HG03342 (cell line): ENCODE results near the gene RIC3.

Experiments
- ATAC-seq: cut with Tn5 transposase; IDR thresholded peaks from one replicate; pipeline ENCODE4 v1.9.1; 2021; ENCODE audit warnings: mild to moderate bottlenecking, moderate library complexity; ENCODE audit not compliant: unreplicated experiment

Gene RIC3, protein sequence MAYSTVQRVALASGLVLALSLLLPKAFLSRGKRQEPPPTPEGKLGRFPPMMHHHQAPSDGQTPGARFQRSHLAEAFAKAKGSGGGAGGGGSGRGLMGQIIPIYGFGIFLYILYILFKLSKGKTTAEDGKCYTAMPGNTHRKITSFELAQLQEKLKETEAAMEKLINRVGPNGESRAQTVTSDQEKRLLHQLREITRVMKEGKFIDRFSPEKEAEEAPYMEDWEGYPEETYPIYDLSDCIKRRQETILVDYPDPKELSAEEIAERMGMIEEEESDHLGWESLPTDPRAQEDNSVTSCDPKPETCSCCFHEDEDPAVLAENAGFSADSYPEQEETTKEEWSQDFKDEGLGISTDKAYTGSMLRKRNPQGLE

DNA sequence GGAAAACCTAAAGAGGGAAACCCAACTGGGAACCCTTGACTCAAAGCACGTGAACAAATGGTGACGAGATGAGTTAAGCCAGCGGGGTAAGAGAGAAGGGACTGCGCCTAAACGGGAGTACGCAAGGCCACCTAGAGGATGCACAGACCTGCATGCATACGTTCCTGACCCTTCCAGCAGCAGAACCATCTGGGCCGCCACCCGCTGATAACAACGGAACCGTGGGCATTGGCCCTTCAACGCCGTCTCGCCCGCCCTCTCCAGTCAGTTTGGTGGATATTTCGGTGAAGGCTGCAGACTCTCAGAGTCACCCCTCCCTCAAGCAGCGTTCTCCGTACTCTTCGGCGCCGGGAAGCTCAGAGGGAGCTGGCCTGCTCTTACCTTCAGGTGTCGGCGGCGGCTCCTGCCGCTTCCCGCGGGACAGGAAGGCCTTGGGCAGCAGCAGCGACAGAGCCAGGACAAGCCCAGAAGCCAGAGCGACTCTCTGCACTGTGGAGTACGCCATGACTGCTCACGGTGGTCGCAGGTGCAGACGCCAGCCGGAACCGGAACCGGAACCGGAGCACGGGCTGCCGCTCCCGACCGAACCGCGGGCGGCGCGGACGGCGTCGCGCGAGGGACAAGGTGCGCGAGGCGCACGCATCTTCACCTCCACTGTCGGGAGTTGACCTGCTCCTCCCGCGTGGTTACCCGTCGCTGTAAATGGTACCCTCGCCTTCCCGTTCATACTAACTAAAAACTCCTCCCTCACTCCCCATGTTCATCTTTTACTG lies at the start of gene RIC3:
Gene RIC3, minus strand, starts transcription at position 541 of the 773 bp plus-strand sequence. Its CDS starts 36 bp downstream, at position 505.
- no peak for ATAC-seq

DNA sequence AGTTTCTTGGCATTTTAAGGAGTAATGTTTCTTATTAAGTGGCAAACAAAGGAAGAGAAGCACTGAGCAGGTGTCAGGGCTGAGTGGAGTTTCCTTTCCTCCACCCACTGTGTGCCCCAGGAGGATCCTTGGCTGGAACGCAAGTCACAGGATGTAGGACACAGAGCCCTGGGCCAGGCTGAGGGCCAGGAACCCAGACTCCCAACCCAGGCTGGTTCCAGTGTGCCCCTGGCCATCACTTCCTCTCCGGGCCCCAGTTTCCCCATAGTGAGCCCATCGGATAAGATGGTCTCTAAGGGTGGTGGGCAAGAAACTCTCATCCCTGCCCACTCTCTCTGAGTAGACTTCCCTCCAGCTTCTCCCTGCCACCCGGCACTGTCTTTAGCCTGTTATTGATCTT lies 49.6 kb upstream of the RIC3 start:
- ATAC-seq: no peak

DNA sequence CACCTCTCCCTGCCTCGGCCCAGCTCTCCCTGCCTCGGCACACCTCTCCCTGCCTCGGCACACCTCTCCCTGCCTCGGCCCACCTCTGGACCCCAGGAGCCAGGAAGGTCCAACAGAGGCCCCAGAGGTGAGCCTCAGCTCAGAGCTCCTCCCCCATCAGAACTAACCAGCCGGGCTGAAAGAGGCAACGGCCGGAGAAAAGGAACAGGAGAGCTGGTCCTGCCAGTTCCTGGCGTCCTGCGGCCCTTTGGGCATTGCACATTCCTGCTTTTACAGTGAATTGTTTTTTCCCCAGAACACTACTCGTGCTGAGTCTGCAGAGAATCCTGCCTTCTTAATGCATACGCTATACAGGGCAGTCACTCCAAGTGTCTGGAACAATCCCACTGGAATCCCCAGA lies 49.1 kb upstream of the RIC3 start:
- no peak for ATAC-seq

DNA sequence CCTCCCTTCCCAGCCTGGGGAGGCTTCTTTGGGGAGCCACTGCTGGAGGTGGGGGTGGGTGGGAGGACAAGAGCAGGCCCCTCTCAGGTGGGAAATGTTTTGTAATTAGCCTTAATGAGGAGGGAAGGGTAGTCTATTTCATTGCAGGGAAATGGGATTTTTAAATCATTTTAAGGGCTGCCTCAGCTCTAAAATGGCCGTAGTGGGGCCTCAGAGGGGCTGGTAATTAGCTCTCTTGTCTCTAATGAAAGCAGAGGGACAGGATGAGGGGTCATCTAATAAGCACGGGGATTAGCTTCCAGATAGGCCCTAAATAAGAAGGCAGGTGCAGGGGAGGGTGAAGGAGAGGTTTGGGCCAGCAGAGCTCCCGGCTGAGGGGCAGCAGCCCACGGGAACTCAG lies 48.3 kb upstream of the RIC3 start:
- no peak for ATAC-seq

DNA sequence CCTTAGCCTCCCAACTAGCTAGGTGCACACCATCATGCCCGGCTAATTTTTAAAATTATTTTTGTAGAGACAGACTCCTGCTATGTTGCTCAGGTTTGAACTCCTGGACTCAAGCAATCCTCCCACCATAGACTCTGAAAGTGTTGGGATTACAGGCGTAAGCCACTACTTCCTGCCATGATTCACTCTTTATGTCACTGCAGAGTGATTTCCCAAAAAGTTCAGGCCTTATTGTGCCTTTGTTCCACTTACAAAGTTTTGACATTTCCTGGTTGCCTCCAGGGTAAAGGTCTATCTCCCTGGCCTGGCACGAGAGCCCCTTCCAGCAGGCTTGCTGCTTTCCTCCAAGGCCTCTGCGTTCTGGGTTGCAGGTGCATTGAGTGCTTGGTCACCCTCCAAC lies 44.6 kb upstream of the RIC3 start:
- no peak for ATAC-seq

DNA sequence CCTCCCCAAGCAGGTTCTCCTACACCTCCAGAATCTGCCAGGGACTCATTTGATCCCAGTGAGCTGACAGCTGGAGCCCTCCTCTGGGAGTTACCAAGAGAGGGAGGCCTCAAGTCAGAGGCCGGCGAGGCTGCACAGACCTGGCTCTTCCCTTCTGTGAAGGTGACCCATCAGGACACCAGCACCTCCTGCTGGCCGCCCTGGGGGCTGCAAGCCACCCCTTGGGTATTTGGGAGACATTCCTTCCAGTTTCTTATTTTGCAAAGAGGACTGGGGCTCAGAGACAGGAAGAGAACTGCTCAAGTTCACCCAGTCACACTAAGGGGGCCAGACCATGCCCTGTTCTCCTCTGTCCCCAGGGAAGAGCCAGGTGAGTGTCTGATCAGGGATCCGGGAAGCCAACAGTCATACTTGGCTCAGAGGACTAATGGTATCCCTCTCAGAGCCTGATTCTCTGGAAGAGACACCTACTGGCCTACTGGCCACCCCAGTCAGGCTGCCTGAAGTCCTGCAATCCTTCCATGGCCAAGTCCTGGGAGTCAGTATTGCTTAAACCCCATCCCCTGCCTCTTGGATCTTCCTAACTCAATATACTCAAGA lies 40.5 kb upstream of the RIC3 start:
- no peak for ATAC-seq

DNA sequence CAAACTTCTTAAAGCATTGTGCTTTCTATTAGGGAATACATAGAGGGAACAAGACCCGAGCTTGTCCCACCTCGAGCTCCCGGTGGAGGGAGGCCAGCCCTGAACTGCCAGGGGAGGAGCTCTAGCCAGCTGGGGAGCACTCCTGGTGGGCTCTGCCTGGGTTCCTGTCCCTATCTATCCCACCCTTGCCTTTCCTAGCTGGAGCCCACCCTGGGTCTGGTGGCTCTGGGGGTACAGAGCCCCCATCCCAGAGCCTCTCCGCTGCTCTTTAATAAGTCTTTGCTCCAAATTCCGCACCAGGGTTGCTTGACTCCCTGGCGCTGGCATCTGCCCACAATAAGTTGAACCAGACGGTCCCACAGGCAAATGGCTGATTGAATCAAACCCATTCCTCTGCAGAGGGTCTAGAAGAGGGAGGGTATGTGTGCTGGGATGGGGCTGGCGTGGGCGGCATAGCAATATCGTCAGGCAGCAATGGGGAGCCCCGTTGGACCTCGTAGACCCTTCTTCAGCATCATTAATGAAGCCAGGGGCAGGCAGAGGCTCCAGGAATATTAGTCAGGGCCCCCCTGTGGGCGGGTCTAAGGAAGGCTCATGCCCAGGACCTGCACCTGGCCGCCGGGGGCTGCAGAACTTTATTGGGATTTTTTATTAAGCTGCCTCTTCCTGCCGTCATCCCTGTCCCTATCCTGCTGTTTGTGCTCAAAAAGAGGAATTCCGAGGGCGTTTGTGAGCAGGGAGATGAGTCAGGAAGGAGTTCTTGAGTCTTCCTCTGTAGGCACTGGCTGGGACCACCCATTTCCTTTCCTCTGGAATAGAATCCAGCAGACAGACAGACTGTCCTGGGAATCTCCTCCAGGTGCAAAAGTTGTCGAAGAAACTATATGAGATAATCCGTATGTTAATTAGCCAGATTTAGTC lies 38.5 kb upstream of the RIC3 start:
- ATAC-seq: no peak

DNA sequence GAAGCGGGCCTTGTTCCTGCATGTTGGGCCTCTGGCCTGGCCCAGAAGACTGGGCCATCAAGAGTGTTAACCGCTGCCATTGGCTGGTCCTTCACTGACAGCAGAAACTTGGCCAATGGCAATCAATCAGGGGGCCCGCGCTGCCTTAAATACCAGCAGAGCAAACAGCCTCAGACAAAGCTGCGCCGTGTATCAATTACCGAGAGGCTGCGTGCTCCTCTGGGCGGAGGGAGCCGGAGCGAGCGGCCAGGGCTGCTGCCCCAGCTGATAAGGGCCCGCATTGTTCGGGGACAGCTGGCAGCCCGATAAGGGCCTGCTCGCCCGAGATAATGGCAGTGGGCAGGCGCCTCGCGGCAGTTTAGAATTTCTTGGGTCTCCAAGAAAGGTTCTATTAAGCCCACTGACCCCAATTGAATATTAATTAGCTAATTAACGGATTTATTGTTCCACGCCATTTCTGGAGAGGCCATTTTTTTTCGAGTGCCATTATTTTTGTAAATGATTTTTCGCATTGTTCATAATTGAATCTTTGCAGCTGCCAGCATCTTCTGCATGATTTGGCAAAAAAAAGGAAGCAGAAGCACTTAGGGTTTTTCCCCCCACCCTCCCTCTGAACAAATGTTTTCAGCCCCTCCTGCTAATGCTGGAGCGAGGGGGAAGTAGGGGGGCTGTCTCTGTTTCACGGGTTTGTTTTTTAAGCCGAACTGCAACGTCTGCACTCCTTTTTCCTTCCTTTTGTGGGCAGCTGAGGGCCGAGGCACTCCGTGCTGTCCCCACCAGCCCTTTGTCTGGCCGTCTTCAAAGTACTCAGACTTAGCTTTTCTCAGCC lies 37.6 kb upstream of the RIC3 start:
- ATAC-seq: no peak

DNA sequence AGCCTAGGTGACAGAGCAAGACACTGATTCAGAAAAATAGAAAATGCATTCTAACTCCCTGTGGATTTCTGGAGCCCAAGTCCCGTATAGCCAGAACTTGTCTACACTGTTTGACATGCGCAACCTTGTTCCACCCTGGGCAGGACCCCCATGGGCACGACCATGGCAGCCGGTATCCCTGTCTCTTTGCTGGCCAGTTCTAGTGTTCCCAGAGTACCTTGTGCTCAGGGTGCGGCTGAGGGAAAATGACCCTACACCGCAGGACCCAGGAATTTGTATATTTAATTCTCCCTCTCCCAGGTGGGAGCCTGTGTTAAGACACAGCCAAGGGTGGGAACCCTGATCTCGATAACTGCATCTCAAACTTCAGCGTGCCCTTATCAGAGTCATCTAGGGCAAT lies 36.7 kb upstream of the RIC3 start:
- no peak for ATAC-seq

DNA sequence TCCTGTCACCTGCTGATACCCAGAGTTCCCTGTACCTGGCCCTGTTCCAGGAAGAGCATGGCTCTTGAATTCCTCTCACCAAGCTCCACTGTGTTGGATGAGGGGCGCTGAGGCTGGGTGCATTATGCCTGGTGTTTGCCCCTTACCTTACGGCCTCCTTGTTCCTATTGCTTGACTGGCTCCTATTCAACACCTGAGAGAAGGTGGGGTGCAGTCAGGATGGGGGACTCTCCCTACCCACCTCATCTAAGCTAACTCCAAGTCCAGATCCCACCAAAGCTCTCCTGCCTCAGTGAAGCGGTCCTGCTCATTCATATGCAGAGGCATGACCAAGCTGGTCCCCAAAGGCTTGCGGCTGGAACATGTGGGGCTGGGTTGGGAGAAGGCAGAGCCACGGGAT lies 35.8 kb upstream of the RIC3 start:
- ATAC-seq: no peak

DNA sequence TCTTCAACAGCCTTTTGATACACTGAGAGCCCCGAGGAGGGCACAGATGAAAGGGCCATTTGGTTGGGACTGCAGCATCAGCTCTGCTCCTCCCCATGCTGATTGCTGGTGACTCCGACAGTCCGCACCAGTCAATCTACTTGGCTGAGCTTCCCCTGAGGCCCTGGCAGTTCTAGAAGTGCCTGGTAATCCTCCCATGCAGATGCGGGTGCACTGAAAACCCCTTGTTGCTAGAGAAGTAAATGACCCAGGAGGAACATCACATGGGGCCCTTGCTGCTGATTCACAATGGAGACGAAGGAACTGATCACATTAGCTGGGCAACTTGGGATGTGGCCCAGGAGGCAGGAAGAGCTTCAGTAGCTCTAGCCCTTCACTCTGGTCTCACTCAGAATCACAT lies 35.2 kb upstream of the RIC3 start:
- no peak for ATAC-seq

DNA sequence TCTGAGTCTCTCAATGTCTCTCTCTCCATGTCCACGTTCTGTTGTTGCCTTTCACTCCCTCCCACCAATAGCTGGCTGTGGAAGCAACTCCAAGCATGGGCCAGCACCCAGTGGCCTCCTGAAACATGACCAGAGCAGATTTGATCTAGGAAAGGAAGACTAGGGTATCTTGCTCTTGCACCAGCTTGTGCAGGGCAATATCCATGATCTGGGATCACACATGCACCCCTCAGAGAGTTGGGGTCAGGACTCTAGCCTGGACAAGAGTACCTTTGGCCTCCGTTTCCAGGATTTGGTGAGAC lies 34.5 kb upstream of the RIC3 start:
- ATAC-seq: no peak

DNA sequence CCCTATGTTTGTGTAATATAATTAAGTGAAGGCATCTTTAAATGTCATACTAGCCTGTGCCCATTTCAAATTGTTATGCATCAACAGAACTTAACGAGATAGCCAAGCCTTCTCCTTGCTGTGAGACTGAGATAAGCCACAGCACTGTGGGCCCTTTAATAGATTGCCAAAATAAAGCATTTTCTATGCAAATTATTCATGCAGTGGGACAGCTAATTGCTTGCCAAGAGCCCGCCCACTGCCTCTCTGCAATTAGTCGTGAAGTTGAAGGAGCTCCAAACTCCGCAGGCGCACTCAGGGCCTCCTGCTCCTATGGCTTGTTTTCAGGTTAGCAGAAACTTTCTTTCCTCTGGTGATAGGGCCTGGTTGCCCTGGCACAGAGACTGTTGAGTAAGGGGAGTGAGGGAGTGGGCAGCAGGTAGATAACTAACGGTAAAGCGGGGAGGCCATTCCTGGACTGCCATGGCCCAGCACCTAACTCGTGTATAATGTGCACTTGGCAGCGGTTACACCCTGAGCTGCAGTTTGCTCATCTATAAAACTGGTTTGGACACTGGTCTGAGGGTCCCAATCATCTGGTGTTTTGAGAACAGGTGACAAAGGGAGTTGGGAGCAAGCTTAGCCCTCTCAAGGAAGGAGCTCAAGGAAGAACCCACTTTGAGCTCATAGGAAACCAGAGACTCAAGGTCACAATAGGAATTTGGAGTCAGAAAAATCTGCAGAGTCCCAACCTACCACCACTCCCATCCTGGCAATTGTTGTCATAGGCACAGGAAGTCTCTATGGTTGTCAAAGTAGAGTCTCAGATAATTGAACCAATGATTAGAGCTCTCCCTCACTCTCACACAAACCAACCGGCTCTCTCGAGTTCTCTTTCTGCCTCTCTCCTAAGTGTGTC lies 33.9 kb upstream of the RIC3 start:
- no peak for ATAC-seq

DNA sequence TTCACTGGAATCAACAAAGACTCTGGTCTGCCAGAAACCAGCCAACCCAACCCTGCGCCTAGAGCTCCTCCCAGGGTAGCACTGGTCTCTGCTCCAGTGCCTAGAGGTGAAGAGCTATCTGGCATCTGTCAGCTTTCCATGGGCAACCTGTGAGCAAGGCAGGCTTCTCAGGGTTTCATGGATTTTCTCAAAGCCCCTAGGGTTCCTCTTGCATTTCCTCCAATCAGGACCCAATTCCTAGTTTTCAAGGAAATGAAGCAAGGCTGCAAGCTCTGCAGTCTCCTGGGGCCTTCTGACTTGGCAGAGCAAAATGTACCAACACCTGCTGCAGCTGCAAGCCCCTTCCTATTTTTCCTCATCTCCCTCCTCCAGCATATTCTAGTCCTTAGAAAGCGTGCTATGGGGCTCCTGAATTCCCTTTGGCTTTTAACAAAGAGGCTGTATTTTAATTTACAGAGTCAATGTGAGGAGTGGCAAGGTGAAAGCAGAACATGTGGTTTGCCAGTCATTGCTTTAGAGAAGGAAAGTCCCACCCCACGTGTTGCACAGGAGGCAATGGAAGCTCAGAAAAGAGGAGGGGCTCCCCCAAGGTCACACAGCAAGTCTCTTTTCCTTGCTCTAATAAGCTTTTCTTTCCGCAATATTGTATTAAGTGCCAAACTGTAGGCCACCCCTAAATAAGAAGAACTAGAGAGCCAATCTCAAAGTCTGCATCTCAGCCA lies 33.0 kb upstream of the RIC3 start:
- peak; percentile 68 for ATAC-seq

DNA sequence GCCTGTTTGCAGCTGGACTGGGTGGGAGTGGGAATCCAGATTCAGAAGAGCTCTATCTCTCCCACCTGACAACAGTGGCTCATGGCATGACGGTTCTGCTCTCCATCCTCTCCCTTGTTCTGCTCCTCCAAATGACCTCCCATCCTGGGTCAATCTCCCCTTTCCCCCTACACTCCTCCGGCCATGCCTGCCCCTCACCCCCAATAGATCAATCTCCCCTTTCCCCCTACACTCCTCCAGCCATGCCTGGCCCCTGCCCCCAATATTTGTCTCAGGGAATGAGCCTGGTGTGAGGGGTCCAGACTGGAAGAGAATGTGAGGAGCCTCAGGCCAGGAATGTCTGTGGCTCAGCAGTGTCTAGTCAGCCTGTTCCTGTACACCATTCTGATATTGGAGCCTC lies 30.9 kb upstream of the RIC3 start:
- no peak for ATAC-seq

DNA sequence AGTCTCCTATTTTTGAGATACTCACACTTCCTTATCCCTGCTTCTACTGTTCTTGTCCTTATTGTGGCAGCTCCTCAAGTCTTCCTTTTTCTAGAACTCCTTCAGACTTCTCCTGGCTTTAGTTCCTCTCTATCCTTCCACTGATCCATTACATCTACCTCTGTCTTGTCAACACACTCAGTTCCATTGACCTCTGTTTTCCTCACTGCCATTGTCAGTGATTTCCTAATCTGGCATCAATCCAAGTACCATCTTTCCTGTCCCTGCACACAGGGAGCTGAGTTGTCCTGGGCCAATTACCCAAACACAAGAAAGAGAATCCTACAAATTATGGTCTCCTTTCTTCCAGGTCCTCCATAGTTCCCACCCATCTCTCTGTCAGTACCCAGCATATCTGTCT lies 27.9 kb upstream of the RIC3 start:
- no peak for ATAC-seq

DNA sequence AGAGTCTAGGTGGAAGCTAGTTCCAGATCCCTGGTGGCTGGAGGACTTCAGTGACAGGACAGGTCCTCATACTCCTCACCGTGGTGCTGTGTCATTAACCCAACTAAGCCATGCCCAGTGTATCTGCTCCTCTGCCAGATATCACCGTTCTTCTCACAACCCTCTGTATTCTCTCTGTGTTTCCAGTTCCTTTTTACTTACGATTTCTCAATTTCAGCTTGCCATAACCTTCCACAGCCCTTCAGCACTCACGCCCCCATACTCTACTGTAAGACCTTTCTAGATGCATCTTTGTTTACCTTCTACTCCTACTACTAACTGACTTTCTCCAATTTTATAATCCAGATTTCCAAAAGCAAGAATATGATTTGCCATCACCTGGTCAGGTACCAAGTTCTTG lies 26.1 kb upstream of the RIC3 start:
- no peak for ATAC-seq

DNA sequence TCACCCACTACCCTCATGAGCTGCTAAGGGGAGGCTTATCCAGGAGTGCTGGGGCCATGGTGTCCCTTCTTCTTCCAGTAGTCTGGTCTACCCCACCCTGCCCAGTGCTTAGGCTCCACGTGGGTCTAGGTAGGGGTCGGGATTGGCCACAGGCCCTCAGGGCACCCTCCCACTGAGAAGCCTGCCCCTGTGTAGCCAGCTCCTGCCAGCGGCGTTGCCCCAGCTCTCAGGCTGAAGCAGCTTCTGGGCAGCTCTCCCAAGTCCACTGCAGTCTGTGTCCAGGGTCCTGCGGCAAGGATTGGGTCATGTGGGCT lies 24.0 kb upstream of the RIC3 start:
- ATAC-seq: no peak
